DMS114 treated with DMSO at 0.1 percent for 48 hours (cell line): ENCODE results near the gene RIMS4.

ENCODE experiments used
- DNase-seq: peaks from one replicate; lab custom pipeline; 2025; ENCODE audit not compliant: unreplicated experiment; lab: John Stamatoyannopoulos, UW

The RIMS4 gene

GRCh38 chr20:44743916-44744655 is 66.3 kb downstream of the RIMS4 start:
- no peak for DNase-seq

GRCh38 chr20:44743080-44743701 is 67.2 kb downstream of the RIMS4 start:
- no peak for DNase-seq

GRCh38 chr20:44742304-44743079 is 67.9 kb downstream of the RIMS4 start:
- no peak for DNase-seq

- no peak for DNase-seq
These were observed 70.4 kb downstream of the RIMS4 start for GRCh38 chr20:44739942-44740341.

- peak; percentile 40 for DNase-seq
These were observed 71.4 kb downstream of the RIMS4 start for GRCh38 chr20:44738813-44739477.

GRCh38 chr20:44737116-44737515 is 73.2 kb downstream of the RIMS4 start:
- no peak for DNase-seq

- peak; percentile 39 for DNase-seq
These were observed 74.0 kb downstream of the RIMS4 start for GRCh38 chr20:44736170-44737021.

- no peak for DNase-seq
These were observed 74.6 kb downstream of the RIMS4 start for GRCh38 chr20:44735816-44736169.

GRCh38 chr20:44734938-44735337 is 75.4 kb downstream of the RIMS4 start:
- no peak for DNase-seq

- DNase-seq = peak; percentile 20
These were observed 76.8 kb downstream of the RIMS4 start for GRCh38 chr20:44733341-44734069.

- no peak for DNase-seq
These were observed 78.0 kb downstream of the RIMS4 start for GRCh38 chr20:44732327-44732726.

- DNase-seq = no peak
These were observed 78.7 kb downstream of the RIMS4 start for GRCh38 chr20:44731657-44732056.

- no peak for DNase-seq
These were observed 79.9 kb downstream of the RIMS4 start for GRCh38 chr20:44730441-44730840.

- DNase-seq = no peak
These were observed 81.4 kb downstream of the RIMS4 start for GRCh38 chr20:44728801-44729443.

GRCh38 chr20:44727651-44728050 is 82.7 kb downstream of the RIMS4 start:
- no peak for DNase-seq

GRCh38 chr20:44727039-44727438 is 83.3 kb downstream of the RIMS4 start:
- no peak for DNase-seq

- no peak for DNase-seq
These were observed 84.5 kb downstream of the RIMS4 start for GRCh38 chr20:44725837-44726236.

GRCh38 chr20:44724423-44725091 is 85.8 kb downstream of the RIMS4 start:
- no peak for DNase-seq

- no peak for DNase-seq
These were observed 86.5 kb downstream of the RIMS4 start for GRCh38 chr20:44723798-44724362.
